SK-N-SH treated with all-trans-retinoic acid at 6 μM for 48 hours (cell line): ENCODE data around the gene THRB.

ENCODE experiments used
- ATAC-seq: fragments of 200-7000 bp; cut with Tn5 transposase; 3 replicates; pipeline ENCODE4 v1.9.1; 2020; ENCODE audit warnings: mild to moderate bottlenecking, moderate library complexity
- ARNTL ChIP-seq: fragments of 450-650 bp; formaldehyde crosslinking; IDR thresholded peaks from 2 replicates; pipeline ENCODE4 v1.5.0; 2020; ENCODE audit warnings: low read depth, mild to moderate bottlenecking, moderate library complexity, borderline replicate concordance
- BACH2 ChIP-seq: fragments of 250-450 bp; sonication (Bioruptor Pico); IDR thresholded peaks from 2 replicates; pipeline ENCODE4 v1.9.0; 2021; ENCODE audit warnings: mild to moderate bottlenecking, borderline replicate concordance
- CSDC2 ChIP-seq: fragments of 250-450 bp; sonication (Bioruptor Pico); IDR thresholded peaks from 2 replicates; pipeline ENCODE4 v1.5.0; 2020; ENCODE audit warnings: mild to moderate bottlenecking, moderate library complexity
- CSRNP3 ChIP-seq: fragments of 250-450 bp; sonication (Bioruptor Pico); IDR thresholded peaks from 2 replicates; pipeline ENCODE4 v1.5.1; 2021; ENCODE audit warnings: mild to moderate bottlenecking, moderate library complexity
- ESRRG ChIP-seq: fragments of 250-450 bp; sonication (Bioruptor Pico); IDR thresholded peaks from 2 replicates; pipeline ENCODE4 v1.6.1; 2021; ENCODE audit warnings: mild to moderate bottlenecking
- GLIS3 ChIP-seq: fragments of 250-450 bp; sonication (Bioruptor Pico); IDR thresholded peaks from 2 replicates; pipeline ENCODE4 v1.5.0; 2020; ENCODE audit warnings: mild to moderate bottlenecking, moderate library complexity
- ISL1 ChIP-seq: fragments of 250-450 bp; sonication (Bioruptor Pico); IDR thresholded peaks from 2 replicates; pipeline ENCODE4 v2.1.2; 2022; ENCODE audit warnings: mild to moderate bottlenecking, moderate library complexity
- OSR1 ChIP-seq: fragments of 250-450 bp; sonication (Bioruptor Pico); IDR thresholded peaks from 2 replicates; pipeline ENCODE4 v1.8.0; 2022; ENCODE audit warnings: moderate library complexity, mild to moderate bottlenecking, inconsistent platforms
- PATZ1 ChIP-seq: fragments of 250-450 bp; sonication (Bioruptor Pico); IDR thresholded peaks from 2 replicates; pipeline ENCODE4 v1.8.0; 2020; ENCODE audit warnings: mild to moderate bottlenecking, moderate library complexity, borderline replicate concordance
- POU6F1 ChIP-seq: fragments of 250-450 bp; sonication (Bioruptor Pico); IDR thresholded peaks from 2 replicates; pipeline ENCODE4 v1.8.0; 2021; ENCODE audit warnings: low read depth, mild to moderate bottlenecking, moderate library complexity, borderline replicate concordance
- PPARA ChIP-seq: fragments of 250-450 bp; sonication (Bioruptor Pico); IDR thresholded peaks from 2 replicates; pipeline ENCODE4 v1.5.0; 2020; ENCODE audit warnings: mild to moderate bottlenecking, borderline replicate concordance
- RARB ChIP-seq: fragments of 250-450 bp; sonication (Bioruptor Pico); IDR thresholded peaks from 2 replicates; pipeline ENCODE4 v1.8.0; 2021; ENCODE audit warnings: mild to moderate bottlenecking, moderate library complexity
- SNAI2 ChIP-seq: fragments of 250-450 bp; sonication (Bioruptor Pico); IDR thresholded peaks from 2 replicates; pipeline ENCODE4 v1.5.0; 2020; ENCODE audit warnings: mild to moderate bottlenecking, moderate library complexity
- TCF4 ChIP-seq: fragments of 250-450 bp; sonication (Bioruptor Pico); IDR thresholded peaks from 2 replicates; pipeline ENCODE4 v1.8.0; 2021; ENCODE audit warnings: mild to moderate bottlenecking, moderate library complexity, borderline replicate concordance
- TSHZ2 ChIP-seq: fragments of 250-450 bp; sonication (Bioruptor Pico); IDR thresholded peaks from 2 replicates; pipeline ENCODE4 v1.5.0; 2020; ENCODE audit warnings: mild to moderate bottlenecking, moderate library complexity
- ZC3H10 ChIP-seq: fragments of 250-450 bp; sonication (Bioruptor Pico); IDR thresholded peaks from 2 replicates; pipeline ENCODE4 v1.5.1; 2021; ENCODE audit warnings: mild to moderate bottlenecking, moderate library complexity
- ZFP3 ChIP-seq: fragments of 250-450 bp; sonication (Bioruptor Pico); IDR thresholded peaks from 2 replicates; pipeline ENCODE4 v1.5.0; 2020; ENCODE audit warnings: mild to moderate bottlenecking, moderate library complexity
- ZFP30 ChIP-seq: fragments of 450-650 bp; formaldehyde crosslinking; IDR thresholded peaks from 2 replicates; pipeline ENCODE4 v1.5.0; 2022; ENCODE audit warnings: mild to moderate bottlenecking, moderate library complexity
- ZNF565 ChIP-seq: fragments of 450-650 bp; formaldehyde crosslinking; conservative IDR thresholded peaks from 2 replicates; pipeline ENCODE4 v1.5.0; 2020; ENCODE audit warnings: low read depth, mild to moderate bottlenecking, moderate library complexity
- ZNF70 ChIP-seq: fragments of 450-650 bp; formaldehyde crosslinking; IDR thresholded peaks from 2 replicates; pipeline ENCODE4 v1.5.0; 2020; ENCODE audit warnings: mild to moderate bottlenecking, moderate library complexity
- ZNF8 ChIP-seq: fragments of 450-650 bp; formaldehyde crosslinking; IDR thresholded peaks from 2 replicates; pipeline ENCODE4 v1.5.0; 2020; ENCODE audit warnings: mild to moderate bottlenecking, moderate library complexity
- TF ChIP-seq, protein P1 (sequence below): fragments of 250-450 bp; sonication (Bioruptor Pico); IDR thresholded peaks from 2 replicates; pipeline ENCODE4 v1.5.1; 2020; ENCODE audit warnings: low read depth, mild to moderate bottlenecking, moderate library complexity

The THRB gene

DNA sequence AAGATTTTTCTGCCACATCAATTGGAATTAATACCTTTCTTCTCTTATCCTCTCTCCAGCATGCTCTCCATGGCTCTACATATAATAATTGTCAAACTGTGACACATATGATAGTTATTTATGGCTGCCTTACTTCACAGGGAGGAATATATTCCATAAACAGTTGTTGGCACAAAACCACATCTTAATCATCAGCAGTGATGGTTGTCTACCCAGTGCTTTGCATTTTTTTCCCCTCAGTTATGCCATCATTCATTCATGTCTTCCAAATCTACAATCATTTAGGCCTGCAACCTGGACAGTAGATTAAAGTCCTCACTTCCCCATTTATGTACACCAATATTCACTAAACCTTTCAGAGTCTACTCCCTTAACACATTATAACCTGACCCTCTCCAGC is 107.7 kb downstream of the THRB start:
- peak; percentile 60 for ATAC-seq
- TF ChIP-seq POU6F1 (no peak), ZC3H10 (no peak), ARNTL (CRISPR knock-in tag) (no peak), RARB (CRISPR knock-in tag) (no peak), SNAI2 (CRISPR knock-in tag) (no peak), CSDC2 (CRISPR knock-in tag) (no peak), GLIS3 (CRISPR knock-in tag) (no peak), BACH2 (no peak), PATZ1 (no peak), ZFP3 (no peak), TSHZ2 (CRISPR knock-in tag) (no peak), ZNF565 (no peak), ZNF70 (no peak), OSR1 (no peak), ZNF8 (CRISPR knock-in tag) (no peak), ESRRG (no peak), PPARA (CRISPR knock-in tag) (no peak)
- TF ChIP-seq, all 23 proteins: peak for 0

GRCh38 chr3:24386458-24386857 is 108.2 kb downstream of the THRB start:
- ATAC-seq = no peak
- TF ChIP-seq ZNF8 (CRISPR knock-in tag) = no peak
- no peak for TF ChIP-seq ZNF565
- TF ChIP-seq ZC3H10 = no peak
- no peak for TF ChIP-seq CSRNP3 (CRISPR knock-in tag)
- no peak for TF ChIP-seq ZNF70
- TF ChIP-seq, all 23 proteins: peak for 0

GRCh38 chr3:24385012-24385615 is 109.5 kb downstream of the THRB start:
- ATAC-seq = peak; percentile 56
- TF ChIP-seq ESRRG (no peak), ZNF565 (no peak), TCF4 (CRISPR knock-in tag) (no peak), PATZ1 (no peak), ZFP30 (CRISPR knock-in tag) (no peak), SNAI2 (CRISPR knock-in tag) (no peak), ISL1 (CRISPR knock-in tag) (no peak), ZNF8 (CRISPR knock-in tag) (no peak), OSR1 (no peak), ZFP3 (no peak), ZNF70 (no peak), CSRNP3 (CRISPR knock-in tag) (no peak), TSHZ2 (CRISPR knock-in tag) (no peak), ZC3H10 (no peak), RARB (CRISPR knock-in tag) (no peak)
- TF ChIP-seq, protein P1, sequence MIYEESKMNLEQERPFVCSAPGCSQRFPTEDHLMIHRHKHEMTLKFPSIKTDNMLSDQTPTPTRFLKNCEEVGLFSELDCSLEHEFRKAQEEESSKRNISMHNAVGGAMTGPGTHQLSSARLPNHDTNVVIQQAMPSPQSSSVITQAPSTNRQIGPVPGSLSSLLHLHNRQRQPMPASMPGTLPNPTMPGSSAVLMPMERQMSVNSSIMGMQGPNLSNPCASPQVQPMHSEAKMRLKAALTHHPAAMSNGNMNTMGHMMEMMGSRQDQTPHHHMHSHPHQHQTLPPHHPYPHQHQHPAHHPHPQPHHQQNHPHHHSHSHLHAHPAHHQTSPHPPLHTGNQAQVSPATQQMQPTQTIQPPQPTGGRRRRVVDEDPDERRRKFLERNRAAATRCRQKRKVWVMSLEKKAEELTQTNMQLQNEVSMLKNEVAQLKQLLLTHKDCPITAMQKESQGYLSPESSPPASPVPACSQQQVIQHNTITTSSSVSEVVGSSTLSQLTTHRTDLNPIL = no peak
